ENCODE results near the gene SPATA25.

Gene SPATA25

GRCh38 chr20:45861221-45862075 is 26.0 kb downstream of the SPATA25 start:
- no peak for DNase-seq

- DNase-seq: no peak
Observed at GRCh38 chr20:45860560-45861220, 26.7 kb downstream of the SPATA25 start.

- no peak for DNase-seq
Observed at GRCh38 chr20:45859916-45860315, 27.5 kb downstream of the SPATA25 start.

- DNase-seq: no peak
Observed at GRCh38 chr20:45857882-45858216, 29.6 kb downstream of the SPATA25 start.

- DNase-seq: peak; percentile 99
Observed at GRCh38 chr20:45857114-45857881, 30.1 kb downstream of the SPATA25 start, which contains the start of the genes ACOT8 and ZSWIM3. TSS of gene ACOT8 (minus strand) at chr20:45857392. CDS start at chr20:45857315, 77 bp downstream. TSS of gene ZSWIM3 (plus strand) at chr20:45857614. CDS start at chr20:45857826, 212 bp downstream.

- DNase-seq: no peak
Observed at GRCh38 chr20:45853484-45853883, 33.9 kb downstream of the SPATA25 start.

- DNase-seq: no peak
Observed at GRCh38 chr20:45852326-45852725, 35.1 kb downstream of the SPATA25 start.

- DNase-seq: no peak
Observed at GRCh38 chr20:45851501-45851900, 35.9 kb downstream of the SPATA25 start.

GRCh38 chr20:45850926-45851325 is 36.5 kb downstream of the SPATA25 start:
- no peak for DNase-seq

GRCh38 chr20:45850238-45850637 is 37.2 kb downstream of the SPATA25 start:
- no peak for DNase-seq

GRCh38 chr20:45848969-45849582 is 38.3 kb downstream of the SPATA25 start:
- DNase-seq: no peak

GRCh38 chr20:45848421-45848820 is 39.0 kb downstream of the SPATA25 start:
- DNase-seq: no peak

- no peak for DNase-seq
Observed at GRCh38 chr20:45845452-45845851, 42.0 kb downstream of the SPATA25 start.

- no peak for DNase-seq
Observed at GRCh38 chr20:45843506-45843905, 43.9 kb downstream of the SPATA25 start.

GRCh38 chr20:45842169-45842812 is 45.1 kb downstream of the SPATA25 start:
- DNase-seq: no peak

GRCh38 chr20:45841407-45842129 is 45.9 kb downstream of the SPATA25 start:
- DNase-seq: no peak

GRCh38 chr20:45840700-45841198 is 46.7 kb downstream of the SPATA25 start:
- DNase-seq: no peak

- DNase-seq: no peak
Observed at GRCh38 chr20:45836841-45837240, 50.6 kb downstream of the SPATA25 start.

Measured in SIG-M5 (cell line).